Measurements from ENCODE around the gene GAS6.

The GAS6 gene

GRCh38 chr13:113771709-113772331 is 92.1 kb downstream of the GAS6 start:
- H3K27me3 Mint-ChIP-seq (ENCODE audit: low read depth): peaks cover 11% of the 10 kb centered on the region
- no peak overlapping the region for H3K4me3 Mint-ChIP-seq
- no peak for TF ChIP-seq CTCF (IDR thresholded peaks at IDR 0.05; ENCODE audit: unreplicated experiment in 3 of 3)
- H3K27ac Mint-ChIP-seq: no peak overlapping the region
- H3K4me1 Mint-ChIP-seq: peaks cover 10% of the 10 kb centered on the region
- H3K9me3 Mint-ChIP-seq: peaks cover 10% of the 10 kb centered on the region
- no peaks in the 10 kb centered on the region for H3K36me3 Mint-ChIP-seq (ENCODE audit: low read depth)

- Mint-ChIP-seq H3K9me3 (peaks cover 10% of the 10 kb centered on the region), H3K27ac (no peak overlapping the region), H3K36me3 (ENCODE audit: low read depth) (no peaks in the 10 kb centered on the region), H3K4me1 (peaks cover 10% of the 10 kb centered on the region), H3K27me3 (ENCODE audit: low read depth) (peaks cover 10% of the 10 kb centered on the region), H3K4me3 (no peak overlapping the region)
- TF ChIP-seq CTCF (IDR thresholded peaks at IDR 0.05; ENCODE audit: unreplicated experiment in 3 of 3): no peak
Observed at GRCh38 chr13:113770937-113771336, 92.9 kb downstream of the GAS6 start.

Measured in nephron (organoid).